OCI-LY7 (cell line): ENCODE results near the gene NTN3.
"Not testable (repeated sequence)": the region's sequence is repeated elsewhere in the genome, so short reads cannot be mapped to it uniquely, and the experiment has no call there.

Experiments used
- EZH2phosphoT487 ChIP-seq: fragments of 200-600 bp; sonication (generic); IDR thresholded peaks from 2 replicates; pipeline ENCODE4 v1.6.1; 2018; ENCODE audit warnings: low read depth, borderline replicate concordance, mild to moderate bottlenecking, mixed run types, antibody characterized with exemption, low read length, moderate library complexity, mixed read lengths
- TF ChIP-seq, protein P1 (sequence below): fragments of 200-600 bp; sonication (generic); conservative IDR thresholded peaks from 2 replicates; pipeline ENCODE4 v1.5.1; 2014; ENCODE audit warnings: mild to moderate bottlenecking, antibody characterized with exemption, low read length, moderate library complexity, mixed read lengths

DNA sequence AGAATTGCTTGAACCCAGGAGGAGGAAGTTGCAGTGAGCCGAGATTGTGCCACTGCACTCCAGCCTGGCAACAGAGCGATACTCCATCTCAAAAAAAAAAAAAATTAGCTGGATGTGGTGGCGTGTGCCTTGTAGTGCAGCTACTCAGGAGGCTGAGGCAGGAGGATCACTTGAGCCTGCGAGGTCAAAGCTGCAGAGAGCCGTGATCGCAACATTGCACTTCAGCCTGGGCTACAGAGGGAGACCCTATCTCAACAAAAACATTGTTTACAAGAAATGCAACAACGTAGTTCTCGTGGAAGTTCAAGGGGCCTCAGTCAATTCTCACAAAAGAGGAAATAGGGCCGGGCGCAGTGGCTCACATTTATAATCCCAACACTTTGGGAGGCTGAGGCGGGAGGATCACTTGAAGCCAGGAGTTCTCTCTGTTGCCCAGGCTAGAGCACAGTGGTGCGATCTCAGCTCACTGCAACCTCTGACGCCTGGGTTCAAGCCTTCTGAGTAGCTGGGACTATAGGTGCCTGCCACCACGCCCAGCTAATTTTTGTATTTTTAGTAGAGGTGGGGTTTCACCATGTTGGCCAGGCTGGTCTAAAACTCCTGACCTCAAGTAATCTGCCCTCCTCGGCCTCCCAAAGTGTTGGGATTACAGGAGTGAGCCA is 29.8 kb upstream of the NTN3 start:
- TF ChIP-seq, protein P1, sequence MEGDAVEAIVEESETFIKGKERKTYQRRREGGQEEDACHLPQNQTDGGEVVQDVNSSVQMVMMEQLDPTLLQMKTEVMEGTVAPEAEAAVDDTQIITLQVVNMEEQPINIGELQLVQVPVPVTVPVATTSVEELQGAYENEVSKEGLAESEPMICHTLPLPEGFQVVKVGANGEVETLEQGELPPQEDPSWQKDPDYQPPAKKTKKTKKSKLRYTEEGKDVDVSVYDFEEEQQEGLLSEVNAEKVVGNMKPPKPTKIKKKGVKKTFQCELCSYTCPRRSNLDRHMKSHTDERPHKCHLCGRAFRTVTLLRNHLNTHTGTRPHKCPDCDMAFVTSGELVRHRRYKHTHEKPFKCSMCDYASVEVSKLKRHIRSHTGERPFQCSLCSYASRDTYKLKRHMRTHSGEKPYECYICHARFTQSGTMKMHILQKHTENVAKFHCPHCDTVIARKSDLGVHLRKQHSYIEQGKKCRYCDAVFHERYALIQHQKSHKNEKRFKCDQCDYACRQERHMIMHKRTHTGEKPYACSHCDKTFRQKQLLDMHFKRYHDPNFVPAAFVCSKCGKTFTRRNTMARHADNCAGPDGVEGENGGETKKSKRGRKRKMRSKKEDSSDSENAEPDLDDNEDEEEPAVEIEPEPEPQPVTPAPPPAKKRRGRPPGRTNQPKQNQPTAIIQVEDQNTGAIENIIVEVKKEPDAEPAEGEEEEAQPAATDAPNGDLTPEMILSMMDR, result not testable (repeated sequence)
- TF ChIP-seq EZH2phosphoT487, result not testable (repeated sequence)
